ENCODE measurements around the gene CCDC177. TPM values are rescaled to one million over a fixed set of nuclear protein-coding genes. Genes with fewer than 3 reads are reported as not detected.

CCDC177 gene
- total RNA-seq, result not detected
- not detected for polyA plus RNA-seq (ENCODE audit: insufficient read depth, low read depth, low replicate concordance)
- long read RNA-seq, donor 1, result 0 reads
- long read RNA-seq, donor 2, result 0 reads
- long read RNA-seq, donor 3, result 0 reads
- long read RNA-seq, donor 4, result 0 reads
- long read RNA-seq, donor 5, result 0 reads
- long read RNA-seq, donor 6, result 0 reads
- long read RNA-seq, donor 7, result 0 reads
- long read RNA-seq, donor 8, result 0 reads
- long read RNA-seq, donor 9, result 0 reads
- long read RNA-seq, donor 10, result 0 reads

DNA sequence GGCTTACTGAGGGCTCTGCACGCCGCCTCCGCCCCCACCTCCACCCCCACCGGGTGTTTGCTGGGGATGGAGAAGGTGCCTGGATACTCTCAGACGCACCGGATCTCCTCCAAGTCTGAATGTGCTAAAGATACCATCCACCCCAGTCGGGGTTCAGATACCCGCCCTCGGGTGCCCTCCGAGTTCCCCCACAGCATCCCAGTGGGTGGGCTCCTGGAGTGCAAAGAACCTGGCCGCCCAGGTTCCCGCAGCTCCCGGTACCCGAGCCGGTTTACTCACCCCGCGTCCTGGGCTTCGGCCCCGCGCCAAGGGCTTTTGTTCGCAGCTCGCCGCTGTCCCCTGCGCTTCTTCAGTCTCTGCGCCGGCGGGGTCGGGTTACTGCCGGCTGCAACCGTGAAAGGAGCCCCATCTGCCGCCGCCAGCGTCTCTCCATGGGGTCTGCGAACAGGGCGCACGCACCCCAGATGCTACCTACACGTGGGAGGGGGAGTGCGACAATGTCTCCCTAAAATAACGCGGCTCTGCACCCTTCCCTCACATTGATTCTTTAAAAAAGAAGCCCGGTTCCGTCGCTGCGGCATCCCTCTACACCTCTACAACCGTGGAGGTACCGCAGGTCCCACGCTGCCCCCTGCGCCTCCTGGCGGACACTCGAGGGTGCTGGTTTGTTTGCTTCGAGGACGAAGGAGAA, at the start of gene CCDC177:
CCDC177 (minus strand) TSS at position 609 of the 691 bp plus-strand sequence. CDS start 1,249 bp downstream, outside the sequence.
- TF ChIP-seq, protein P1, sequence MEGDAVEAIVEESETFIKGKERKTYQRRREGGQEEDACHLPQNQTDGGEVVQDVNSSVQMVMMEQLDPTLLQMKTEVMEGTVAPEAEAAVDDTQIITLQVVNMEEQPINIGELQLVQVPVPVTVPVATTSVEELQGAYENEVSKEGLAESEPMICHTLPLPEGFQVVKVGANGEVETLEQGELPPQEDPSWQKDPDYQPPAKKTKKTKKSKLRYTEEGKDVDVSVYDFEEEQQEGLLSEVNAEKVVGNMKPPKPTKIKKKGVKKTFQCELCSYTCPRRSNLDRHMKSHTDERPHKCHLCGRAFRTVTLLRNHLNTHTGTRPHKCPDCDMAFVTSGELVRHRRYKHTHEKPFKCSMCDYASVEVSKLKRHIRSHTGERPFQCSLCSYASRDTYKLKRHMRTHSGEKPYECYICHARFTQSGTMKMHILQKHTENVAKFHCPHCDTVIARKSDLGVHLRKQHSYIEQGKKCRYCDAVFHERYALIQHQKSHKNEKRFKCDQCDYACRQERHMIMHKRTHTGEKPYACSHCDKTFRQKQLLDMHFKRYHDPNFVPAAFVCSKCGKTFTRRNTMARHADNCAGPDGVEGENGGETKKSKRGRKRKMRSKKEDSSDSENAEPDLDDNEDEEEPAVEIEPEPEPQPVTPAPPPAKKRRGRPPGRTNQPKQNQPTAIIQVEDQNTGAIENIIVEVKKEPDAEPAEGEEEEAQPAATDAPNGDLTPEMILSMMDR (IDR thresholded peaks at IDR 0.05; ENCODE audit: borderline replicate concordance, extremely low read depth, insufficient read depth), result peak; percentile 74
- no peak for FAIRE-seq
- Histone ChIP-seq H3K4me1 (ENCODE audit: control insufficient read depth in 2 of 3, insufficient read depth in 2 of 3, low read depth in 1 of 3, low read length in 3 of 3) (peaks cover 0 to 21% (median 0%) of the 10 kb centered on the region in 3 donors), H3K27me3 (ENCODE audit: control insufficient read depth, insufficient read depth, low read length) (peaks cover 24% of the 10 kb centered on the region), H3K4me3 (ENCODE audit: low read length in 3 of 3) (peak within 1 kb of the TSS in 1 of 3 donors; percentile 26), H3K9ac (ENCODE audit: low read length in 3 of 3) (no peak within 1 kb of the TSS), H3K27ac (ENCODE audit: low read depth in 2 of 2, low read length in 2 of 2) (no peak within 1 kb of the TSS), H3K36me3 (ENCODE audit: control insufficient read depth in 2 of 3, insufficient read depth in 3 of 3, low read length in 3 of 3) (no peaks in the 10 kb centered on the region), H3K9me3 (ENCODE audit: control insufficient read depth in 2 of 3, insufficient read depth in 1 of 3, low read length in 3 of 3) (no peaks in the 10 kb centered on the region)
- peak; percentile 77 to 82 (median 77) for DNase-seq
- intact Hi-C loops (cut with DNase I), result no loop called here

DNA sequence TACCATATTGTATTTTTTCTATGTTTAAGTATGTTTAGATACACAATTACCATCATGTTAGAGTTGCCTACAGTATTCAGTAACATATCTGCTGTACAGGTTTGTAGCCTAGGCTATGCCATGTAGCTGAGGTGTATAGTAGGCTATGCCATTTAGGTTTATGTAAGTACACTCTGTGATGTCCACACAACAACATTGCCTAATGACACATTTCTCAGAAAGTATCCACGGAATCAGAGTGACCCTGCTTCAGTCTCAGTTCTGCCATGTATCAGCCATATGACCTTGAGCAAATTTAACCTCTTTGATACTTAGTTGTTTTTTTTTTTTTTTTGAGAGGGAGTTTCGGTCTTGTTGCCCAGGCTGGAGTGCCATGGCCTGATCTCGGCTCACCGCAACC, 49.5 kb upstream of the CCDC177 start:
- Histone ChIP-seq H3K9ac (ENCODE audit: low read length in 3 of 3) (no peak overlapping the region), H3K36me3 (ENCODE audit: control insufficient read depth in 2 of 3, insufficient read depth in 3 of 3, low read length in 3 of 3) (no peaks in the 10 kb centered on the region), H3K4me3 (ENCODE audit: low read length in 3 of 3) (no peak overlapping the region), H3K27me3 (ENCODE audit: control insufficient read depth, insufficient read depth, low read length) (no peaks in the 10 kb centered on the region), H3K9me3 (ENCODE audit: control insufficient read depth in 2 of 3, insufficient read depth in 1 of 3, low read length in 3 of 3) (no peaks in the 10 kb centered on the region), H3K4me1 (ENCODE audit: control insufficient read depth in 2 of 3, insufficient read depth in 2 of 3, low read depth in 1 of 3, low read length in 3 of 3) (peaks cover 0 to 60% (median 31%) of the 10 kb centered on the region in 3 donors), H3K27ac (ENCODE audit: low read depth in 2 of 2, low read length in 2 of 2) (peak overlapping the region in 1 of 2 donors; percentile 9)
- intact Hi-C loops (cut with DNase I), result no loop called here
- DNase-seq (no peak), FAIRE-seq (no peak)
- TF ChIP-seq, protein P1 (IDR thresholded peaks at IDR 0.05; ENCODE audit: borderline replicate concordance, extremely low read depth, insufficient read depth), result no peak

DNA sequence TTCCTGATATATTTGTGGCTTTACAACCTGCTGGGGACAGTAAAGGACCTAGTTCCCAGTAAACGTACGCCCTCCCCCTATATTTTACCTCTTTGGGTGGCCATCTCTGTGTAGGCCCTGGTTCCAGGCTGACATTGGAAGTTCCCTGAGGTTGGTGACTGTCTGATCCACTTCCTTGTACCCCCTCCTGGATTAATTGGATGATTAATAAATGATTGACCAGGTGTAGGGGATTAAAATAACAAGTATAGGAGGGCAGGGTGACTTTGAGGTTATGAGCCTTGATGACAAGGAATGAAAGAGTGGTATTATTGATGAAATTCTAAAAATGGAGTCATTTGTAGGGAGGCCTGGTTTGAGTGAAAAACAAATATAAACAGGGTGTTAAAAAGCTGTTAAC, 46.3 kb upstream of the CCDC177 start:
- FAIRE-seq (no peak), DNase-seq (no peak)
- Histone ChIP-seq H3K9ac (ENCODE audit: low read length in 3 of 3) (peak overlapping the region in 2 of 3 donors; percentile 8 to 33), H3K4me1 (ENCODE audit: control insufficient read depth in 2 of 3, insufficient read depth in 2 of 3, low read depth in 1 of 3, low read length in 3 of 3) (peaks cover 0 to 85% (median 43%) of the 10 kb centered on the region in 3 donors), H3K27ac (ENCODE audit: low read depth in 2 of 2, low read length in 2 of 2) (peak overlapping the region; percentile 14 to 33), H3K27me3 (ENCODE audit: control insufficient read depth, insufficient read depth, low read length) (no peaks in the 10 kb centered on the region), H3K36me3 (ENCODE audit: control insufficient read depth in 2 of 3, insufficient read depth in 3 of 3, low read length in 3 of 3) (no peaks in the 10 kb centered on the region), H3K9me3 (ENCODE audit: control insufficient read depth in 2 of 3, insufficient read depth in 1 of 3, low read length in 3 of 3) (no peaks in the 10 kb centered on the region), H3K4me3 (ENCODE audit: low read length in 3 of 3) (peak overlapping the region in 1 of 3 donors; percentile 11)
- intact Hi-C loops (cut with DNase I), result no loop called here
- TF ChIP-seq, protein P1 (IDR thresholded peaks at IDR 0.05; ENCODE audit: borderline replicate concordance, extremely low read depth, insufficient read depth), result no peak

Data from kidney (tissue), 22 donors.